Transverse colon (tissue), 3 donors: ENCODE data around the gene TRIP6.

Experiments used
- EP300 ChIP-seq: sonication (generic); formaldehyde crosslinking; IDR thresholded peaks from one replicate; pipeline ENCODE4 v1.6.1; 2017; ENCODE audit warnings: antibody characterized with exemption, low read depth
- TF ChIP-seq, protein P1 (sequence below), 5 experiments: fragments of 200-600 bp in 3 of 5; fragments of 450-650 bp in 2 of 5; sonication (generic) in 3 of 5; IDR thresholded peaks; 1 replicate in 2 of 5; 2 replicates in 3 of 5; pipeline ENCODE4 v1.5.1; 2016 to 2017; ENCODE audit warnings: antibody characterized with exemption in 5 of 5, inconsistent platforms in 3 of 5, mild to moderate bottlenecking in 2 of 5, moderate library complexity in 1 of 5

DNA sequence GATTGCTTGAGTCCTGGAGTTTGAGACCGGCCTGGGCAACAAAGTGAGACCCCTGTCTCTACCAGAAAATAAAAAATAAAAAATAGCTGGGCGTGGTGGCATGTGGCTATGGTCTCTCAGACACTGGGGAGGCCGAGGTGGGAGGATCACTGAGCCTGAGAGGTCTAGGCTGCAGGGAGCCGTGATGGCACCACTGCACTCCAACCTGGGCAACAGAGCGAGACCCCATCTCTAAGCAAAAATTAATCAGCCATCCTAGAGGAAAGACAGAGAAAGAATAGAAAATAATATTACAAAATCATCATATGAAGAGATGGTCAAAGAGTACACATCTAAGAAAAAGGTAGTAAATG lies 34.9 kb upstream of the TRIP6 start:
- TF ChIP-seq EP300 = no peak
- TF ChIP-seq, protein P1, sequence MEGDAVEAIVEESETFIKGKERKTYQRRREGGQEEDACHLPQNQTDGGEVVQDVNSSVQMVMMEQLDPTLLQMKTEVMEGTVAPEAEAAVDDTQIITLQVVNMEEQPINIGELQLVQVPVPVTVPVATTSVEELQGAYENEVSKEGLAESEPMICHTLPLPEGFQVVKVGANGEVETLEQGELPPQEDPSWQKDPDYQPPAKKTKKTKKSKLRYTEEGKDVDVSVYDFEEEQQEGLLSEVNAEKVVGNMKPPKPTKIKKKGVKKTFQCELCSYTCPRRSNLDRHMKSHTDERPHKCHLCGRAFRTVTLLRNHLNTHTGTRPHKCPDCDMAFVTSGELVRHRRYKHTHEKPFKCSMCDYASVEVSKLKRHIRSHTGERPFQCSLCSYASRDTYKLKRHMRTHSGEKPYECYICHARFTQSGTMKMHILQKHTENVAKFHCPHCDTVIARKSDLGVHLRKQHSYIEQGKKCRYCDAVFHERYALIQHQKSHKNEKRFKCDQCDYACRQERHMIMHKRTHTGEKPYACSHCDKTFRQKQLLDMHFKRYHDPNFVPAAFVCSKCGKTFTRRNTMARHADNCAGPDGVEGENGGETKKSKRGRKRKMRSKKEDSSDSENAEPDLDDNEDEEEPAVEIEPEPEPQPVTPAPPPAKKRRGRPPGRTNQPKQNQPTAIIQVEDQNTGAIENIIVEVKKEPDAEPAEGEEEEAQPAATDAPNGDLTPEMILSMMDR (IDR thresholded peaks at IDR 0.05) = no peak
